HL-60 (cell line): ENCODE results near the gene ANTXR1.

Source experiments
- CTCF ChIP-seq: IDR thresholded peaks from one replicate; pipeline ENCODE4 v1.5.1; 2011; ENCODE audit warnings: low read length, control low read depth, inconsistent platforms; ENCODE audit not compliant: insufficient read depth
- GABPA ChIP-seq: IDR thresholded peaks from 2 replicates; pipeline ENCODE4 v1.6.1; 2012; ENCODE audit warnings: low read depth
- POLR2AphosphoS5 ChIP-seq: IDR thresholded peaks from 2 replicates; pipeline ENCODE4 v1.6.1; 2012; ENCODE audit warnings: low read depth
- SPI1 ChIP-seq: IDR thresholded peaks from 2 replicates; pipeline ENCODE4 v1.6.1; 2012; ENCODE audit warnings: low read depth, mild to moderate bottlenecking, borderline replicate concordance
- TF ChIP-seq, protein P1 (sequence below): IDR thresholded peaks from 2 replicates; pipeline ENCODE4 v1.6.1; 2012; ENCODE audit warnings: low read depth; ENCODE audit not compliant: insufficient replicate concordance

DNA sequence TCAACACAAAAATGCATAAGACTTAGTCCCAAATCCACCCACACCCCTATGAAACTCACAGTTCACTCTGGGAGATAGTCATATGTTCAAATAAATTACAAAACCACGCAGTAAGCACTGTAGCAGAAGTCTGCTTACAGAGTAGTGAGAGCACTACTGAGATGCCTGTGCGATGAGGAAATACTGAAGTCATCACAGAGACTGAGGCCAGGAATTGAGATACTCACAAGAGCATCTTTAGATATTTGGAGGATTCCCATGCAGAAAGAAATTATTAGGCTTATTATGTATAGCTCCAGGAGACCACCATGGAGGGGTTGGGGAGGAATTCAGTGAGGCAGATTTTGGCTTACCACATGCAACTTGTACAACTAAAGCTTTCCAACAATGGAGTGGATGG is 82.3 kb downstream of the ANTXR1 start:
- no peak for TF ChIP-seq CTCF
- TF ChIP-seq SPI1: no peak
- TF ChIP-seq POLR2AphosphoS5: no peak
- no peak for TF ChIP-seq GABPA
- TF ChIP-seq, protein P1, sequence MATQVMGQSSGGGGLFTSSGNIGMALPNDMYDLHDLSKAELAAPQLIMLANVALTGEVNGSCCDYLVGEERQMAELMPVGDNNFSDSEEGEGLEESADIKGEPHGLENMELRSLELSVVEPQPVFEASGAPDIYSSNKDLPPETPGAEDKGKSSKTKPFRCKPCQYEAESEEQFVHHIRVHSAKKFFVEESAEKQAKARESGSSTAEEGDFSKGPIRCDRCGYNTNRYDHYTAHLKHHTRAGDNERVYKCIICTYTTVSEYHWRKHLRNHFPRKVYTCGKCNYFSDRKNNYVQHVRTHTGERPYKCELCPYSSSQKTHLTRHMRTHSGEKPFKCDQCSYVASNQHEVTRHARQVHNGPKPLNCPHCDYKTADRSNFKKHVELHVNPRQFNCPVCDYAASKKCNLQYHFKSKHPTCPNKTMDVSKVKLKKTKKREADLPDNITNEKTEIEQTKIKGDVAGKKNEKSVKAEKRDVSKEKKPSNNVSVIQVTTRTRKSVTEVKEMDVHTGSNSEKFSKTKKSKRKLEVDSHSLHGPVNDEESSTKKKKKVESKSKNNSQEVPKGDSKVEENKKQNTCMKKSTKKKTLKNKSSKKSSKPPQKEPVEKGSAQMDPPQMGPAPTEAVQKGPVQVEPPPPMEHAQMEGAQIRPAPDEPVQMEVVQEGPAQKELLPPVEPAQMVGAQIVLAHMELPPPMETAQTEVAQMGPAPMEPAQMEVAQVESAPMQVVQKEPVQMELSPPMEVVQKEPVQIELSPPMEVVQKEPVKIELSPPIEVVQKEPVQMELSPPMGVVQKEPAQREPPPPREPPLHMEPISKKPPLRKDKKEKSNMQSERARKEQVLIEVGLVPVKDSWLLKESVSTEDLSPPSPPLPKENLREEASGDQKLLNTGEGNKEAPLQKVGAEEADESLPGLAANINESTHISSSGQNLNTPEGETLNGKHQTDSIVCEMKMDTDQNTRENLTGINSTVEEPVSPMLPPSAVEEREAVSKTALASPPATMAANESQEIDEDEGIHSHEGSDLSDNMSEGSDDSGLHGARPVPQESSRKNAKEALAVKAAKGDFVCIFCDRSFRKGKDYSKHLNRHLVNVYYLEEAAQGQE: no peak
